ENCODE results near the gene SLC12A7.

GRCh38 chr5:1156754-1157460, 45.0 kb upstream of the SLC12A7 start:
- TF ChIP-seq CTCF (IDR thresholded peaks at IDR 0.05) (no peak), POLR2A (IDR thresholded peaks at IDR 0.05) (no peak)
